Measurements from ENCODE around the gene UNC45B. TPM values are rescaled to one million over a fixed set of nuclear protein-coding genes. Genes with fewer than 3 reads are reported as not detected.
"Not testable (repeated sequence)": the region's sequence is repeated elsewhere in the genome, so short reads cannot be mapped to it uniquely, and the experiment has no call there.

UNC45B gene
- total RNA-seq, 3 donors from 2014 or later (not counting 1 experiment from before 2014, with no cell fraction given): 0.78 to 1.4 (median 1.2) TPM

DNA sequence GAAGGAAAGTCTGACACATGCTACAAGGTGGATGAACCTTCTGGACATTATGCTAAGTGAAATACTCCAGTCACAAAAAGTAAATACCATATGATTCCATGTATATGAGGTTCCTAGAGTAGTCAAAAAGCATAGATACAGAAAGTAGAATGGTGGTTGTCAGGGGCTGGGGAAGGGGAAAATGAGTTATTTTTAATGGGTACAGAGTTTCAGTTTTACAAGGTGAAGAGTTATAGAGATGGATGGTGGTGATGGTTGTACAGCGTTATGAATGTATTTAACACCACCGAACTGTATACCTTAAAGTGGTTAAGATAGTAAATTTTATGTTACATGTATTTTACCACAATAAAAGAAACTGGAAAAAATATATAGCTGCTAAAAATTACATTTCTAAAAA lies 45.9 kb upstream of the UNC45B start:
- Histone ChIP-seq H3K4me1 (ENCODE audit: control insufficient read depth, insufficient read depth, low read length) (no peaks in the 10 kb centered on the region), H3K9me3 (ENCODE audit: control insufficient read depth, insufficient read depth, low read length) (no peaks in the 10 kb centered on the region), H3K4me3 (ENCODE audit: low read length) (no peak overlapping the region), H3K36me3 (ENCODE audit: control insufficient read depth, insufficient read depth, low read length) (peaks cover 41% of the 10 kb centered on the region), H3K27ac (ENCODE audit: low read length) (no peak overlapping the region), H3K27me3 (ENCODE audit: control insufficient read depth, insufficient read depth, low read length) (no peaks in the 10 kb centered on the region)
- DNase-seq: no peak
- no peaks in the 10 kb centered on the region for H3K9me3 Mint-ChIP-seq
- no peak overlapping the region for H3K4me3 Mint-ChIP-seq
- no peak for ATAC-seq
- TF ChIP-seq, protein P1, sequence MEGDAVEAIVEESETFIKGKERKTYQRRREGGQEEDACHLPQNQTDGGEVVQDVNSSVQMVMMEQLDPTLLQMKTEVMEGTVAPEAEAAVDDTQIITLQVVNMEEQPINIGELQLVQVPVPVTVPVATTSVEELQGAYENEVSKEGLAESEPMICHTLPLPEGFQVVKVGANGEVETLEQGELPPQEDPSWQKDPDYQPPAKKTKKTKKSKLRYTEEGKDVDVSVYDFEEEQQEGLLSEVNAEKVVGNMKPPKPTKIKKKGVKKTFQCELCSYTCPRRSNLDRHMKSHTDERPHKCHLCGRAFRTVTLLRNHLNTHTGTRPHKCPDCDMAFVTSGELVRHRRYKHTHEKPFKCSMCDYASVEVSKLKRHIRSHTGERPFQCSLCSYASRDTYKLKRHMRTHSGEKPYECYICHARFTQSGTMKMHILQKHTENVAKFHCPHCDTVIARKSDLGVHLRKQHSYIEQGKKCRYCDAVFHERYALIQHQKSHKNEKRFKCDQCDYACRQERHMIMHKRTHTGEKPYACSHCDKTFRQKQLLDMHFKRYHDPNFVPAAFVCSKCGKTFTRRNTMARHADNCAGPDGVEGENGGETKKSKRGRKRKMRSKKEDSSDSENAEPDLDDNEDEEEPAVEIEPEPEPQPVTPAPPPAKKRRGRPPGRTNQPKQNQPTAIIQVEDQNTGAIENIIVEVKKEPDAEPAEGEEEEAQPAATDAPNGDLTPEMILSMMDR (IDR thresholded peaks at IDR 0.05): no peak
- no peaks in the 10 kb centered on the region for H3K27me3 Mint-ChIP-seq (ENCODE audit: low read depth in 2 of 2)
- WGBS (ENCODE audit: insufficient coverage): no CpG with 5 or more reads among the region's 2 CpGs
- peaks cover 32% of the 10 kb centered on the region for H3K36me3 Mint-ChIP-seq
- H3K27ac Mint-ChIP-seq: peak overlapping the region in 1 of 2 donors; percentile 54
- intact Hi-C loops (cut with micrococcal nuclease): no loop called here
- H3K4me1 Mint-ChIP-seq: peaks cover 0 to 7% of the 10 kb centered on the region in 2 donors

DNA sequence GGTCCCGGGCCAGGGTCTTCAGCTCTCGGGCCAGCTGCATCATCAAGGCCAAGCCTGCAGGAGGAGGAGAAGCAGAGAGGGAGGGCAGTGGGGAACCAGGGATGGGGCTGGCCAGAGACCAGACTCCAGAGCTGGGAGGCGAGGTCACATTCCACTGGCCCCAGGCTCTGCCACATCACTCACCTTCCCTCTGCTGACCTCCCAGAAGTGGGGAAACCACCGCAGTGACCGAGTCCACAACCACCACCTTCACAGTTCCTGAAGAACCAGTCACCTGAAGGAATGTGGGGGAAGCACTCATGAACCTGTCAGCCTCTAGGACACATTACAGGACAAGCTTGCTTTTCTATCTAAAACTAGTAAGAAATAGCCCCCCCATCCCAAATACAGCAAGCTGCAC lies 44.3 kb upstream of the UNC45B start:
- H3K36me3 Mint-ChIP-seq: peaks cover 32% of the 10 kb centered on the region
- no peaks in the 10 kb centered on the region for H3K9me3 Mint-ChIP-seq
- Histone ChIP-seq H3K27me3 (ENCODE audit: control insufficient read depth, insufficient read depth, low read length) (no peaks in the 10 kb centered on the region), H3K4me1 (ENCODE audit: control insufficient read depth, insufficient read depth, low read length) (peaks cover 6% of the 10 kb centered on the region), H3K27ac (ENCODE audit: low read length) (no peak overlapping the region), H3K9me3 (ENCODE audit: control insufficient read depth, insufficient read depth, low read length) (no peaks in the 10 kb centered on the region), H3K36me3 (ENCODE audit: control insufficient read depth, insufficient read depth, low read length) (peaks cover 41% of the 10 kb centered on the region), H3K4me3 (ENCODE audit: low read length) (no peak overlapping the region)
- 92% methylated on average over 3 of the region's 5 CpGs for WGBS (ENCODE audit: insufficient coverage)
- intact Hi-C loops (cut with micrococcal nuclease): no loop called here
- no peak overlapping the region for H3K4me3 Mint-ChIP-seq
- peaks cover 5 to 13% of the 10 kb centered on the region in 2 donors for H3K4me1 Mint-ChIP-seq
- TF ChIP-seq, protein P1 (IDR thresholded peaks at IDR 0.05): no peak
- ATAC-seq (no peak), DNase-seq (no peak)
- no peaks in the 10 kb centered on the region for H3K27me3 Mint-ChIP-seq (ENCODE audit: low read depth in 2 of 2)
- no peak overlapping the region for H3K27ac Mint-ChIP-seq

DNA sequence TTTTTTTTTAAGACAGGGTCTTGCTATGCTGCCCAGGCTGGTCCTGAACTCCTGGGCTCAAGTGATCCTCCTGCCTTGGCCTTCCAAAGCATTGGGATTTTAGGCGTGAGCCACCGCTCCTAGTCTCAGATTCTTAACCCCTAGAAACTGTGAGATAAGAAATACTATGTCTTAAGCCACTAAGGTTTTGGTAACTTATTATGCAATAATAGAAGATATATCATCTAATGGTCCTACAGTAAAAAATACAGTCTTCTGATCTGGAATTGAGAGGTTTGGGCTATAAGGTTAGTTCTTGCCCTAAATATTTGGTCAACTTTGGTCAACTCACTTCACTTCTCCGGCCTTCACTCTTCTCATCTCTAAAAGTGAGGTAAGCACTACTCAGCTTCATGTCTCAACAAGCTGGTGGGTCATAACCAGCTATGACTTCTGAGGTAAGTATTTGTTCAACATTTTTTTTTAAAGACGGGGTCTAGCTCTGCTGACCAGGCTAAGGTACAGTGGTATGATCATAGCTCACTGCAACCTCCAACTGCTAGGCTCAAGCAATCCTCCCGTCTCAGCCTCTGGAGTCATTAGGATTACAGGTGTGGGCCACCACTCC lies 42.7 kb upstream of the UNC45B start:
- H3K27me3 Mint-ChIP-seq (ENCODE audit: low read depth in 2 of 2): no peaks in the 10 kb centered on the region
- Histone ChIP-seq H3K27ac (ENCODE audit: low read length) (no peak overlapping the region), H3K27me3 (ENCODE audit: control insufficient read depth, insufficient read depth, low read length) (no peaks in the 10 kb centered on the region), H3K4me1 (ENCODE audit: control insufficient read depth, insufficient read depth, low read length) (peaks cover 6% of the 10 kb centered on the region), H3K9me3 (ENCODE audit: control insufficient read depth, insufficient read depth, low read length) (no peaks in the 10 kb centered on the region), H3K4me3 (ENCODE audit: low read length) (no peak overlapping the region), H3K36me3 (ENCODE audit: control insufficient read depth, insufficient read depth, low read length) (peaks cover 29% of the 10 kb centered on the region)
- peaks cover 12 to 13% of the 10 kb centered on the region in 2 donors for H3K4me1 Mint-ChIP-seq
- intact Hi-C loops (cut with micrococcal nuclease): no loop called here
- no peak overlapping the region for H3K27ac Mint-ChIP-seq
- 100% methylated on average over 5 of the region's 5 CpGs for WGBS (ENCODE audit: insufficient coverage)
- peaks cover 23% of the 10 kb centered on the region for H3K36me3 Mint-ChIP-seq
- no peaks in the 10 kb centered on the region for H3K9me3 Mint-ChIP-seq
- ATAC-seq: no peak
- H3K4me3 Mint-ChIP-seq: no peak overlapping the region
- TF ChIP-seq, protein P1 (IDR thresholded peaks at IDR 0.05): no peak
- DNase-seq: no peak

DNA sequence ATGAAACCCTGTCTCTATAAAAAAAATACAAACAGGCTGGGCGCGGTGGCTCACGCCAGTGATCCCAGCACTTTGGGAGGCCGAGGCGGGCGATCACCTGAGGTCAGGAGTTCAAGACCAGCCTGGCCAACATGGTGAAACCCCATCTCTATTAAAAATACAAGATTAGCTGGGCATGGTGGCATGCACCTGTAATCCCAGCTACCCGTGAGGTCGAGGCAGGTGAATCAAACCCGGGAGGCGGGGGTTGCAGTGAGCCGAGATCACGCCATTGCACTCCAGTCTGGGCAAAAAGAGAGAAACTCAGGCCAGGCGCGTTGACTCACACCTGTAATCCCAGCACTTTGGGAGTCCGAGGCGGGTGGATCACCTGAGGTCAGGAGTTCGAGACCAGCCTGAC lies 36.8 kb upstream of the UNC45B start:
- H3K27ac Mint-ChIP-seq; H3K9me3 Mint-ChIP-seq; ATAC-seq; H3K36me3 Mint-ChIP-seq; H3K36me3 ChIP-seq (ENCODE audit: control insufficient read depth, insufficient read depth, low read length); H3K4me3 Mint-ChIP-seq; H3K27ac ChIP-seq (ENCODE audit: low read length); H3K9me3 ChIP-seq (ENCODE audit: control insufficient read depth, insufficient read depth, low read length); H3K4me3 ChIP-seq (ENCODE audit: low read length); DNase-seq; H3K27me3 ChIP-seq (ENCODE audit: control insufficient read depth, insufficient read depth, low read length); intact Hi-C loops (cut with micrococcal nuclease); H3K27me3 Mint-ChIP-seq (ENCODE audit: low read depth in 2 of 2); H3K4me1 ChIP-seq (ENCODE audit: control insufficient read depth, insufficient read depth, low read length): not testable (repeated sequence)
- 98% methylated on average over 17 of the region's 17 CpGs for WGBS (ENCODE audit: insufficient coverage)
- H3K4me1 Mint-ChIP-seq: peaks cover 23 to 35% of the 10 kb centered on the region in 2 donors

Measured in natural killer cell (primary cell).